PC-9 (cell line): ENCODE results near the gene AZU1. TPM values are rescaled to one million over a fixed set of nuclear protein-coding genes. Genes with fewer than 3 reads are reported as not detected.
A peak's percentile ranks its signal among the peaks of the same experiment; 100 is the strongest.

Source experiments
- BruUV-seq: library from RNA; stranded (reverse); fragments of 400-500 nt; replicated peaks from 2 replicates; lab custom pipeline; 2021; lab: Mats Ljungman, UMichigan
- CTCF ChIA-PET: fragments of 300-600 bp; sonication (Branson Sonifier 250); formaldehyde crosslinking; loops from one replicate; lab custom pipeline; 2022; ENCODE audit warnings: antibody characterized with exemption; lab: Charles Lee
- POLR2A ChIA-PET: fragments of 300-600 bp; sonication (Branson Sonifier 250); formaldehyde crosslinking; loops from one replicate; lab custom pipeline; 2022; ENCODE audit warnings: antibody characterized with exemption; ENCODE audit not compliant: unreplicated experiment; lab: Charles Lee
- DNase-seq, 2 experiments: peaks; one replicate each; pipeline versions ENCODE4 v3.0.0 to v3.0.0-alpha.2; 2015 to 2022; ENCODE audit warnings: mixed read lengths in 1 of 2
- H2AFZ ChIP-seq: fragments of 200-600 bp; sonication (generic); 2 replicates; pipeline ENCODE4 v1.8.1; 2017; ENCODE audit warnings: antibody characterized with exemption
- H3F3A ChIP-seq: fragments of 200-600 bp; sonication (generic); 2 replicates; pipeline ENCODE4 v1.8.1; 2017; ENCODE audit warnings: antibody characterized with exemption, mild to moderate bottlenecking, low read depth; ENCODE audit not compliant: insufficient read depth
- H3K27ac ChIP-seq: fragments of 200-600 bp; sonication (generic); 2 replicates; pipeline ENCODE4 v1.6.1; 2016; ENCODE audit warnings: mixed run types
- H3K27me3 ChIP-seq: fragments of 200-600 bp; sonication (generic); 2 replicates; pipeline ENCODE4 v1.6.1; 2016; ENCODE audit warnings: low read depth, mixed run types; ENCODE audit not compliant: insufficient read depth
- H3K36me3 ChIP-seq: fragments of 200-600 bp; sonication (generic); 2 replicates; pipeline ENCODE4 v1.6.1; 2016; ENCODE audit warnings: low read depth, mixed run types
- H3K4me1 ChIP-seq: fragments of 200-600 bp; sonication (generic); replicated peaks from 2 replicates; pipeline ENCODE4 v1.6.1; 2016; ENCODE audit warnings: mixed run types; ENCODE audit not compliant: insufficient read depth
- H3K4me2 ChIP-seq: fragments of 200-600 bp; sonication (generic); 2 replicates; pipeline ENCODE4 v1.6.1; 2017; ENCODE audit warnings: mixed run types
- H3K4me3 ChIP-seq: fragments of 200-600 bp; sonication (generic); 2 replicates; pipeline ENCODE4 v1.6.1; 2016; ENCODE audit warnings: mixed run types
- H3K79me2 ChIP-seq: fragments of 200-600 bp; sonication (generic); 2 replicates; pipeline ENCODE4 v1.6.1; 2017; ENCODE audit warnings: low read depth, mixed run types
- H3K9me2 ChIP-seq: fragments of 200-600 bp; sonication (generic); 2 replicates; pipeline ENCODE4 v1.8.1; 2017; ENCODE audit warnings: mild to moderate bottlenecking; ENCODE audit not compliant: insufficient read depth
- H3K9me3 ChIP-seq: fragments of 200-600 bp; sonication (generic); 2 replicates; pipeline ENCODE4 v1.8.1; 2016; ENCODE audit warnings: low read depth; ENCODE audit not compliant: insufficient read depth
- H4K20me1 ChIP-seq: fragments of 200-600 bp; sonication (generic); 2 replicates; pipeline ENCODE4 v1.8.1; 2017; ENCODE audit not compliant: insufficient read depth
- CTCF ChIP-seq: fragments of 200-600 bp; sonication (generic); conservative IDR thresholded peaks from 2 replicates; pipeline ENCODE4 v1.6.1; 2017; ENCODE audit warnings: mixed run types, antibody characterized with exemption, mild to moderate bottlenecking, moderate library complexity
- EZH2 ChIP-seq: fragments of 200-600 bp; sonication (generic); IDR thresholded peaks from 2 replicates; pipeline ENCODE4 v1.8.0; 2017; ENCODE audit warnings: antibody characterized with exemption, low read depth
- intact Hi-C: fragments of 100-400 bp; cut with micrococcal nuclease; formaldehyde crosslinking; loops from one replicate; pipeline ENCODE4 v1.10.0; 2022; ENCODE audit not compliant: unreplicated experiment
- total RNA-seq: library from RNA; stranded (reverse); gene quantifications from 2 replicates; pipeline ENCODE4 v1.2.3, GENCODE V29; 2021

The AZU1 gene
- total RNA-seq, 1 experiment from 2014 or later = not detected

GRCh38 chr19:781800-782184 lies 45.8 kb upstream of the AZU1 start:
- H3K4me2 ChIP-seq = peak overlapping the region; percentile 91
- no peak for DNase-seq
- no peaks in the 10 kb centered on the region for H3K27me3 ChIP-seq
- peaks cover 23% of the 10 kb centered on the region for H3K79me2 ChIP-seq
- H2AFZ ChIP-seq = no peak overlapping the region
- H3K9me3 ChIP-seq = no peaks in the 10 kb centered on the region
- TF ChIP-seq CTCF = no peak
- no peak for TF ChIP-seq EZH2
- POLR2A ChIA-PET = no interaction called here
- H3K4me1 ChIP-seq = peaks cover 37% of the 10 kb centered on the region
- peak overlapping the region; percentile 70 for H3K27ac ChIP-seq
- no peaks in the 10 kb centered on the region for H3K9me2 ChIP-seq
- H3K4me3 ChIP-seq = peak overlapping the region; percentile 68; the same call in 1 of the 2 replicates
- intact Hi-C loops = loop anchor here (1.0 to 2.0 kb wide), 2 partner anchors 15 to 29 kb away; partner anchors contain the start of gene PTBP1
- H4K20me1 ChIP-seq = no peaks in the 10 kb centered on the region
- H3F3A ChIP-seq = peaks cover 33% of the 10 kb centered on the region
- no peaks in the 10 kb centered on the region for H3K36me3 ChIP-seq
- CTCF ChIA-PET = no interaction called here
- BruUV-seq = no TSS peak

- DNase-seq = peak; percentile 74 to 79
- TSS peak; percentile 72 for BruUV-seq
Measured at GRCh38 chr19:782185-782877, 45.3 kb upstream of the AZU1 start.

More at GRCh38 chr19:782185-782877, 45.3 kb upstream of the AZU1 start:
- peaks cover 37% of the 10 kb centered on the region for H3K4me1 ChIP-seq
- H3K9me2 ChIP-seq = no peaks in the 10 kb centered on the region
- ChIA-PET CTCF (no interaction called here), POLR2A (interaction anchor here (0.7 kb wide), 1 partner anchor 29 kb away, joined by 13 read pairs; no protein-coding TSS in a partner anchor)
- H3K9me3 ChIP-seq = no peaks in the 10 kb centered on the region
- no peaks in the 10 kb centered on the region for H4K20me1 ChIP-seq
- no peak for TF ChIP-seq CTCF
- TF ChIP-seq EZH2 = no peak
- peak overlapping the region; percentile 71 for H2AFZ ChIP-seq
- H3K27me3 ChIP-seq = no peaks in the 10 kb centered on the region
- H3K4me2 ChIP-seq = peak overlapping the region; percentile 91
- H3K79me2 ChIP-seq = peaks cover 23% of the 10 kb centered on the region
- H3F3A ChIP-seq = peaks cover 33% of the 10 kb centered on the region
- H3K4me3 ChIP-seq = peak overlapping the region; percentile 68
- peak overlapping the region; percentile 70 for H3K27ac ChIP-seq
- intact Hi-C loops = loop anchor here (1.0 to 2.0 kb wide), 2 partner anchors 14 to 30 kb away; partner anchors contain the start of gene PTBP1
- H3K36me3 ChIP-seq = no peaks in the 10 kb centered on the region
